GM18907 (cell line): ENCODE data around the gene RNF152.
A peak's percentile ranks its signal among the peaks of the same experiment; 100 is the strongest.
"Not testable (repeated sequence)": the region's sequence is repeated elsewhere in the genome, so short reads cannot be mapped to it uniquely, and the experiment has no call there.

ENCODE experiments used
- ATAC-seq: cut with Tn5 transposase; IDR thresholded peaks from one replicate; pipeline ENCODE4 v1.9.1; 2021; ENCODE audit warnings: mild to moderate bottlenecking, moderate library complexity; ENCODE audit not compliant: unreplicated experiment

The RNF152 gene

GRCh38 chr18:61822879-61823278 lies 69.9 kb downstream of the RNF152 start:
- no peak for ATAC-seq

GRCh38 chr18:61821748-61822147 lies 71.1 kb downstream of the RNF152 start:
- no peak for ATAC-seq

GRCh38 chr18:61820882-61821281 lies 71.9 kb downstream of the RNF152 start:
- no peak for ATAC-seq

- ATAC-seq: no peak
These were observed 75.7 kb downstream of the RNF152 start for GRCh38 chr18:61817086-61817485.

- ATAC-seq: no peak
These were observed 76.8 kb downstream of the RNF152 start for GRCh38 chr18:61815885-61816470.

GRCh38 chr18:61808286-61808685 lies 84.5 kb downstream of the RNF152 start:
- no peak for ATAC-seq

GRCh38 chr18:61803393-61803792 lies 89.4 kb downstream of the RNF152 start:
- ATAC-seq: no peak

GRCh38 chr18:61797696-61798590 lies 94.9 kb downstream of the RNF152 start:
- ATAC-seq: no peak

GRCh38 chr18:61791031-61791430 lies 101.8 kb downstream of the RNF152 start:
- no peak for ATAC-seq

- not testable (repeated sequence) for ATAC-seq
These were observed 105.7 kb downstream of the RNF152 start for GRCh38 chr18:61787011-61787670.

- no peak for ATAC-seq
These were observed 107.2 kb downstream of the RNF152 start for GRCh38 chr18:61785588-61785987.

GRCh38 chr18:61784834-61785233 lies 108.0 kb downstream of the RNF152 start:
- no peak for ATAC-seq

GRCh38 chr18:61782545-61782944 lies 110.3 kb downstream of the RNF152 start:
- no peak for ATAC-seq

GRCh38 chr18:61776201-61776600 lies 116.6 kb downstream of the RNF152 start:
- not testable (repeated sequence) for ATAC-seq

GRCh38 chr18:61774846-61775245 lies 118.0 kb downstream of the RNF152 start:
- ATAC-seq: no peak

GRCh38 chr18:61772293-61772848 lies 120.4 kb downstream of the RNF152 start:
- no peak for ATAC-seq

- no peak for ATAC-seq
These were observed 120.9 kb downstream of the RNF152 start for GRCh38 chr18:61771861-61772260.

- ATAC-seq: no peak
These were observed 122.5 kb downstream of the RNF152 start for GRCh38 chr18:61770279-61770678.

GRCh38 chr18:61766266-61766884 lies 126.4 kb downstream of the RNF152 start:
- ATAC-seq: no peak

- ATAC-seq: no peak
These were observed 127.7 kb downstream of the RNF152 start for GRCh38 chr18:61765097-61765496.

- ATAC-seq: peak; percentile 64
These were observed 128.4 kb downstream of the RNF152 start for GRCh38 chr18:61764381-61764780.
